WTC11 (cell line): ENCODE measurements around the gene SLX4. TPM values are rescaled to one million over a fixed set of nuclear protein-coding genes. Genes with fewer than 3 reads are reported as not detected.
A peak's percentile ranks its signal among the peaks of the same experiment; 100 is the strongest.

Source experiments
- ATAC-seq: fragments of 200-7000 bp; cut with Tn5 transposase; 2 replicates; pipeline ENCODE4 v1.10.0; 2021; ENCODE audit warnings: mild to moderate bottlenecking, moderate library complexity
- CTCF ChIA-PET: fragments of 300-600 bp; sonication (Branson Sonifier 250); formaldehyde crosslinking; loops from one replicate; lab custom pipeline; 2021; ENCODE audit warnings: antibody characterized with exemption; lab: Charles Lee
- POLR2A ChIA-PET: fragments of 350-600 bp; sonication (Branson Sonifier 250); formaldehyde crosslinking; loops from one replicate; lab custom pipeline; 2021; ENCODE audit warnings: antibody characterized with exemption; lab: Charles Lee
- DNase-seq: peaks from one replicate; pipeline ENCODE4 v3.0.0; 2021; ENCODE audit warnings: low spot score
- H3K27ac Mint-ChIP-seq: 2 replicates; pipeline ENCODE4 v1.8.0; 2021; ENCODE audit warnings: mixed read lengths
- H3K27me3 Mint-ChIP-seq: 2 replicates; pipeline ENCODE4 v1.8.0; 2021; ENCODE audit warnings: low read depth, mild to moderate bottlenecking, moderate library complexity, mixed read lengths
- H3K36me3 Mint-ChIP-seq: 2 replicates; pipeline ENCODE4 v1.8.0; 2021; ENCODE audit warnings: mixed read lengths
- H3K4me1 Mint-ChIP-seq: 2 replicates; pipeline ENCODE4 v1.8.0; 2022; ENCODE audit warnings: mixed read lengths
- H3K4me3 Mint-ChIP-seq: 2 replicates; pipeline ENCODE4 v1.8.0; 2021; ENCODE audit warnings: mild to moderate bottlenecking, moderate library complexity, mixed read lengths
- H3K9me3 Mint-ChIP-seq: 2 replicates; pipeline ENCODE4 v1.8.0; 2021; ENCODE audit warnings: mixed read lengths
- ETV6 ChIP-seq: sonication (generic); formaldehyde crosslinking; IDR thresholded peaks from 2 replicates; pipeline ENCODE4 v1.8.1; 2022; ENCODE audit warnings: mild to moderate bottlenecking, missing genetic modification reagents
- HMGA2 ChIP-seq: fragments of 250-450 bp; sonication (Bioruptor Pico); IDR thresholded peaks from 2 replicates; pipeline ENCODE4 v1.4.0; 2021; ENCODE audit warnings: mild to moderate bottlenecking, moderate library complexity
- NFATC4 ChIP-seq: fragments of 250-450 bp; sonication (Bioruptor Pico); IDR thresholded peaks from 2 replicates; pipeline ENCODE4 v1.9.0; 2021; ENCODE audit warnings: mild to moderate bottlenecking
- OVOL2 ChIP-seq: fragments of 250-450 bp; sonication (Bioruptor Pico); IDR thresholded peaks from 2 replicates; pipeline ENCODE4 v1.9.0; 2021; ENCODE audit warnings: mild to moderate bottlenecking, borderline replicate concordance
- SP1 ChIP-seq: sonication (generic); formaldehyde crosslinking; conservative IDR thresholded peaks from 2 replicates; pipeline ENCODE4 v1.8.1; 2022; ENCODE audit warnings: missing genetic modification reagents
- TEAD1 ChIP-seq: sonication (generic); formaldehyde crosslinking; IDR thresholded peaks from 2 replicates; pipeline ENCODE4 v1.8.0; 2022; ENCODE audit warnings: mild to moderate bottlenecking, missing genetic modification reagents
- ZBTB21 ChIP-seq: sonication (generic); formaldehyde crosslinking; IDR thresholded peaks from 2 replicates; pipeline ENCODE4 v1.8.1; 2023; ENCODE audit warnings: mild to moderate bottlenecking, missing genetic modification reagents, borderline replicate concordance
- ZNF317 ChIP-seq: sonication (generic); formaldehyde crosslinking; IDR thresholded peaks from 2 replicates; pipeline ENCODE4 v1.8.1; 2023; ENCODE audit warnings: low read depth, mild to moderate bottlenecking, moderate library complexity, missing genetic modification reagents, borderline replicate concordance
- ZNF416 ChIP-seq: fragments of 250-450 bp; sonication (Bioruptor Pico); IDR thresholded peaks from 2 replicates; pipeline ENCODE4 v1.9.0; 2021; ENCODE audit warnings: mild to moderate bottlenecking, inconsistent platforms
- total RNA-seq: library from RNA; stranded (reverse); gene quantifications from 3 replicates; pipeline ENCODE4 v1.2.3, GENCODE V29; 2021
- TF ChIP-seq, protein P1 (sequence below): sonication (generic); formaldehyde crosslinking; conservative IDR thresholded peaks from 2 replicates; pipeline ENCODE4 v1.8.1; 2023; ENCODE audit warnings: mild to moderate bottlenecking, low read depth, missing genetic modification reagents, moderate library complexity
- TF ChIP-seq, protein P2 (sequence below): sonication (generic); formaldehyde crosslinking; IDR thresholded peaks from 2 replicates; pipeline ENCODE4 v1.8.1; 2022; ENCODE audit warnings: low read depth, mild to moderate bottlenecking, moderate library complexity, missing genetic modification reagents, borderline replicate concordance
- TF ChIP-seq, protein P3 (sequence below): sonication (generic); formaldehyde crosslinking; IDR thresholded peaks from 2 replicates; pipeline ENCODE4 v1.8.0; 2022; ENCODE audit warnings: mild to moderate bottlenecking, missing genetic modification reagents
- TF ChIP-seq, protein P4 (sequence below): sonication (generic); formaldehyde crosslinking; IDR thresholded peaks from 2 replicates; pipeline ENCODE4 v1.8.0; 2022; ENCODE audit warnings: mild to moderate bottlenecking, missing genetic modification reagents
- TF ChIP-seq, protein P5 (sequence below): sonication (generic); formaldehyde crosslinking; IDR thresholded peaks from 2 replicates; pipeline ENCODE4 v1.8.1; 2023; ENCODE audit warnings: mild to moderate bottlenecking, missing genetic modification reagents, moderate library complexity
- TF ChIP-seq, protein P6 (sequence below): fragments of 250-450 bp; sonication (Bioruptor Pico); IDR thresholded peaks from 2 replicates; pipeline ENCODE4 v1.9.0; 2021; ENCODE audit warnings: mild to moderate bottlenecking
- TF ChIP-seq, protein P7 (sequence below): fragments of 200-600 bp; IDR thresholded peaks from 2 replicates; pipeline ENCODE4 v1.8.0; 2022; ENCODE audit warnings: antibody characterized with exemption

The SLX4 gene
- total RNA-seq, 1 experiment from 2014 or later = 16.7 TPM

DNA sequence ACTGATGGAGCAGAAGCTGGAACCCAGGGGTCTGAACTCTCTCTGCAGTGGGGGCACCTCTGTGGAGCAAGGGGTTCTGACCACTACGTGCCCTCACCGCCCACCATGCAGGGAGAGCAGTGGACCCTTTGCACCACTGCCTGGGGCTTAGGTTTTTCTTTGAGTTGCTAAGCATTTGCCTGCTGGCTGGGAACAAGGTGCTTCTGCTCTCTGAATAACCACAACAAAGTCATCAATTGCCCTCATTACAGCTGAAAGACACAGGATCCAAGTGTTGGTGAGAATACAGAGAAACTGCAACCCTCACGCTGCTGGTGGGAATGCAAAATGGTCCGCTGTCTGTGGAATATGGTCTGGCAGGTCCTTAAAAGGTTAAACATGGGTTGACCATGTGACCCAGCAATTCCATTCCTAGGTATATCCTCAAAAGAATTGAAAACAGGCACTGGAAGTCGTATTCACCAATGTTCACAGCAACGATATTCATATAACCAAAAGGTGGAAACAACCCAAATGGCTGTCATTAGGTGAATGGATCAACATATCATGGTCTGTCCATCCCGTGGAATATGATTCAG is 57.0 kb downstream of the SLX4 start:
- CTCF ChIA-PET = interaction anchor here (1.0 kb wide), 1 partner anchor 100 kb away, joined by 3 read pairs; no protein-coding TSS in a partner anchor
- peak overlapping the region; percentile 7; the same call in 1 of the 2 replicates for H3K4me3 Mint-ChIP-seq
- H3K27me3 Mint-ChIP-seq = peaks cover 52% of the 10 kb centered on the region
- ATAC-seq = peak; percentile 40
- H3K4me1 Mint-ChIP-seq = peaks cover 34% of the 10 kb centered on the region
- POLR2A ChIA-PET = no interaction called here
- peaks cover 17% of the 10 kb centered on the region for H3K9me3 Mint-ChIP-seq
- no peak for DNase-seq
- H3K27ac Mint-ChIP-seq = peak overlapping the region; percentile 91
- H3K36me3 Mint-ChIP-seq = no peaks in the 10 kb centered on the region
- peak; percentile 76; the same call in 1 of the 2 replicates for TF ChIP-seq TEAD1 (CRISPR knock-in tag)
- TF ChIP-seq, protein P1, sequence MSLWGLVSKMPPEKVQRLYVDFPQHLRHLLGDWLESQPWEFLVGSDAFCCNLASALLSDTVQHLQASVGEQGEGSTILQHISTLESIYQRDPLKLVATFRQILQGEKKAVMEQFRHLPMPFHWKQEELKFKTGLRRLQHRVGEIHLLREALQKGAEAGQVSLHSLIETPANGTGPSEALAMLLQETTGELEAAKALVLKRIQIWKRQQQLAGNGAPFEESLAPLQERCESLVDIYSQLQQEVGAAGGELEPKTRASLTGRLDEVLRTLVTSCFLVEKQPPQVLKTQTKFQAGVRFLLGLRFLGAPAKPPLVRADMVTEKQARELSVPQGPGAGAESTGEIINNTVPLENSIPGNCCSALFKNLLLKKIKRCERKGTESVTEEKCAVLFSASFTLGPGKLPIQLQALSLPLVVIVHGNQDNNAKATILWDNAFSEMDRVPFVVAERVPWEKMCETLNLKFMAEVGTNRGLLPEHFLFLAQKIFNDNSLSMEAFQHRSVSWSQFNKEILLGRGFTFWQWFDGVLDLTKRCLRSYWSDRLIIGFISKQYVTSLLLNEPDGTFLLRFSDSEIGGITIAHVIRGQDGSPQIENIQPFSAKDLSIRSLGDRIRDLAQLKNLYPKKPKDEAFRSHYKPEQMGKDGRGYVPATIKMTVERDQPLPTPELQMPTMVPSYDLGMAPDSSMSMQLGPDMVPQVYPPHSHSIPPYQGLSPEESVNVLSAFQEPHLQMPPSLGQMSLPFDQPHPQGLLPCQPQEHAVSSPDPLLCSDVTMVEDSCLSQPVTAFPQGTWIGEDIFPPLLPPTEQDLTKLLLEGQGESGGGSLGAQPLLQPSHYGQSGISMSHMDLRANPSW (CRISPR knock-in tag) = no peak
- TF ChIP-seq ZNF416 (CRISPR knock-in tag) = no peak
- no peak for TF ChIP-seq ZNF317 (CRISPR knock-in tag)
- TF ChIP-seq, protein P2, sequence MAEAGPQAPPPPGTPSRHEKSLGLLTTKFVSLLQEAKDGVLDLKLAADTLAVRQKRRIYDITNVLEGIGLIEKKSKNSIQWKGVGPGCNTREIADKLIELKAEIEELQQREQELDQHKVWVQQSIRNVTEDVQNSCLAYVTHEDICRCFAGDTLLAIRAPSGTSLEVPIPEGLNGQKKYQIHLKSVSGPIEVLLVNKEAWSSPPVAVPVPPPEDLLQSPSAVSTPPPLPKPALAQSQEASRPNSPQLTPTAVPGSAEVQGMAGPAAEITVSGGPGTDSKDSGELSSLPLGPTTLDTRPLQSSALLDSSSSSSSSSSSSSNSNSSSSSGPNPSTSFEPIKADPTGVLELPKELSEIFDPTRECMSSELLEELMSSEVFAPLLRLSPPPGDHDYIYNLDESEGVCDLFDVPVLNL = no peak
- TF ChIP-seq ZBTB21 (CRISPR knock-in tag) = 0 out of 2 replicates have a peak, but pooled peaks have one; percentile 19
- no peak for TF ChIP-seq SP1 (CRISPR knock-in tag)
- TF ChIP-seq, protein P3, sequence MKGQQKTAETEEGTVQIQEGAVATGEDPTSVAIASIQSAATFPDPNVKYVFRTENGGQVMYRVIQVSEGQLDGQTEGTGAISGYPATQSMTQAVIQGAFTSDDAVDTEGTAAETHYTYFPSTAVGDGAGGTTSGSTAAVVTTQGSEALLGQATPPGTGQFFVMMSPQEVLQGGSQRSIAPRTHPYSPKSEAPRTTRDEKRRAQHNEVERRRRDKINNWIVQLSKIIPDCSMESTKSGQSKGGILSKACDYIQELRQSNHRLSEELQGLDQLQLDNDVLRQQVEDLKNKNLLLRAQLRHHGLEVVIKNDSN (CRISPR knock-in tag) = peak; percentile 73; the same call in 1 of the 2 replicates
- TF ChIP-seq OVOL2 (CRISPR knock-in tag) = no peak
- no peak for TF ChIP-seq NFATC4 (CRISPR knock-in tag)
- TF ChIP-seq, protein P4, sequence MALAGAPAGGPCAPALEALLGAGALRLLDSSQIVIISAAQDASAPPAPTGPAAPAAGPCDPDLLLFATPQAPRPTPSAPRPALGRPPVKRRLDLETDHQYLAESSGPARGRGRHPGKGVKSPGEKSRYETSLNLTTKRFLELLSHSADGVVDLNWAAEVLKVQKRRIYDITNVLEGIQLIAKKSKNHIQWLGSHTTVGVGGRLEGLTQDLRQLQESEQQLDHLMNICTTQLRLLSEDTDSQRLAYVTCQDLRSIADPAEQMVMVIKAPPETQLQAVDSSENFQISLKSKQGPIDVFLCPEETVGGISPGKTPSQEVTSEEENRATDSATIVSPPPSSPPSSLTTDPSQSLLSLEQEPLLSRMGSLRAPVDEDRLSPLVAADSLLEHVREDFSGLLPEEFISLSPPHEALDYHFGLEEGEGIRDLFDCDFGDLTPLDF (CRISPR knock-in tag) = no peak
- TF ChIP-seq, protein P5, sequence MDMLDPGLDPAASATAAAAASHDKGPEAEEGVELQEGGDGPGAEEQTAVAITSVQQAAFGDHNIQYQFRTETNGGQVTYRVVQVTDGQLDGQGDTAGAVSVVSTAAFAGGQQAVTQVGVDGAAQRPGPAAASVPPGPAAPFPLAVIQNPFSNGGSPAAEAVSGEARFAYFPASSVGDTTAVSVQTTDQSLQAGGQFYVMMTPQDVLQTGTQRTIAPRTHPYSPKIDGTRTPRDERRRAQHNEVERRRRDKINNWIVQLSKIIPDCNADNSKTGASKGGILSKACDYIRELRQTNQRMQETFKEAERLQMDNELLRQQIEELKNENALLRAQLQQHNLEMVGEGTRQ = peak; percentile 77
- TF ChIP-seq, protein P6, sequence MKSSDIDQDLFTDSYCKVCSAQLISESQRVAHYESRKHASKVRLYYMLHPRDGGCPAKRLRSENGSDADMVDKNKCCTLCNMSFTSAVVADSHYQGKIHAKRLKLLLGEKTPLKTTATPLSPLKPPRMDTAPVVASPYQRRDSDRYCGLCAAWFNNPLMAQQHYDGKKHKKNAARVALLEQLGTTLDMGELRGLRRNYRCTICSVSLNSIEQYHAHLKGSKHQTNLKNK (CRISPR knock-in tag) = peak; percentile 12; the same call in 1 of the 2 replicates
- no peak for TF ChIP-seq ETV6

DNA sequence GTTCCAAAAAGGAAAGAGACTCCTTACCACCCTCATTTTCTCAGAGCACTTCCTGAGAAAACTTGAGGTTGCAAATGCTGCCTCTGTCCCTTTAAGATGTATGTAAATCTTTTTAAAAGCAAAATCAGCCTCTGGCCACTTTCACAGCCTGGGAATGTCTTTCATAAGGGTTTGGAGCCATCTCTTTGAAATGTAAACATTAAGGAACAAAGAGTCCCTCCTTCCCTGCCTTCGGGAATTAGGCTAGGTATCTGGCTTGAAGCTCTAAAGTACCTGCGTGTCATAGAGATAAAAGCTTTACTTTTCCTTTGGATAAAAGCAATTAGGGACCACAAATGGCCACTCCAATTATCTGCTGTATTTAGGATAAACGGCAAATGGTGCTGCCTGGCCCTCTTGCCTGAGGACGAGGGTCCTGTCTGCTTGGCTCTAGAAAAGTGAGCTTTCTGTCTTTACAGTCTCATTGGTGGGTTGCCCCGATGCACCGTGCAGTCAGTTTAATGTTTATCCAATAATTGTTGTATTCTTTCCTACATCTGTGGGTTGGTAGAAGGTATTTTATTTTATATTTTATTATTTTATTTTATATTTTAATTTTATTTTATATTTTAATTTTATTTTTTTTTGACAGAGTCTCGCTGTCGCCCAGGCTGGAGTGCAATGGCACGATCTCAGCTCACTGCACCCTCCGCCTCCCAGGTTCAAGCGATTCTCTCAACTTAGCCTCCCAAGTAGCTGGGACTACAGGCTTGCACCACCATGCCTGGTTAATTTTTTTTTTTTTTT is 58.1 kb downstream of the SLX4 start:
- ATAC-seq = peak; percentile 83
- no peak for DNase-seq
- H3K27ac Mint-ChIP-seq = peak overlapping the region; percentile 80
- H3K4me3 Mint-ChIP-seq = peak overlapping the region; percentile 53
- peaks cover 17% of the 10 kb centered on the region for H3K9me3 Mint-ChIP-seq
- H3K36me3 Mint-ChIP-seq = no peaks in the 10 kb centered on the region
- CTCF ChIA-PET = interaction anchor here (0.7 to 1.0 kb wide), 6 partner anchors 28 to 418 kb away, joined by 3 to 4 read pairs (median 3); partner anchors contain the start of gene ZNF213
- TF ChIP-seq, protein P7, sequence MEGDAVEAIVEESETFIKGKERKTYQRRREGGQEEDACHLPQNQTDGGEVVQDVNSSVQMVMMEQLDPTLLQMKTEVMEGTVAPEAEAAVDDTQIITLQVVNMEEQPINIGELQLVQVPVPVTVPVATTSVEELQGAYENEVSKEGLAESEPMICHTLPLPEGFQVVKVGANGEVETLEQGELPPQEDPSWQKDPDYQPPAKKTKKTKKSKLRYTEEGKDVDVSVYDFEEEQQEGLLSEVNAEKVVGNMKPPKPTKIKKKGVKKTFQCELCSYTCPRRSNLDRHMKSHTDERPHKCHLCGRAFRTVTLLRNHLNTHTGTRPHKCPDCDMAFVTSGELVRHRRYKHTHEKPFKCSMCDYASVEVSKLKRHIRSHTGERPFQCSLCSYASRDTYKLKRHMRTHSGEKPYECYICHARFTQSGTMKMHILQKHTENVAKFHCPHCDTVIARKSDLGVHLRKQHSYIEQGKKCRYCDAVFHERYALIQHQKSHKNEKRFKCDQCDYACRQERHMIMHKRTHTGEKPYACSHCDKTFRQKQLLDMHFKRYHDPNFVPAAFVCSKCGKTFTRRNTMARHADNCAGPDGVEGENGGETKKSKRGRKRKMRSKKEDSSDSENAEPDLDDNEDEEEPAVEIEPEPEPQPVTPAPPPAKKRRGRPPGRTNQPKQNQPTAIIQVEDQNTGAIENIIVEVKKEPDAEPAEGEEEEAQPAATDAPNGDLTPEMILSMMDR = no peak
- TF ChIP-seq HMGA2 (CRISPR knock-in tag) = peak; percentile 95
- POLR2A ChIA-PET = interaction anchor here (1.2 kb wide), 1 partner anchor 110 kb away, joined by 3 read pairs; the partner anchor contains the start of genes NAA60 and ZNF597
- H3K4me1 Mint-ChIP-seq = peaks cover 34% of the 10 kb centered on the region
- peaks cover 52% of the 10 kb centered on the region for H3K27me3 Mint-ChIP-seq
